GM12864 (cell line): ENCODE measurements around the gene OPA3.

Source experiments
- DNase-seq: peaks from one replicate; pipeline ENCODE4 v3.0.0-alpha.2; 2011; ENCODE audit warnings: low read depth
- H3K4me3 ChIP-seq: 2 replicates; pipeline ENCODE4 v1.5.1; 2011; ENCODE audit warnings: mild to moderate bottlenecking, low read depth, low read length, control low read depth
- TF ChIP-seq, protein P1 (sequence below): IDR thresholded peaks from 2 replicates; pipeline ENCODE4 v1.5.1; 2011; ENCODE audit warnings: low read depth, mild to moderate bottlenecking, moderate library complexity, low read length, control low read depth, inconsistent platforms; ENCODE audit errors: missing control alignments

Gene OPA3

GRCh38 chr19:45601524-45602374 lies 17.1 kb upstream of the OPA3 start, which contains the start of gene GPR4:
TSS of gene GPR4 (minus strand) at chr19:45602212. CDS start at chr19:45591866, 10,346 bp downstream.
- TF ChIP-seq, protein P1, sequence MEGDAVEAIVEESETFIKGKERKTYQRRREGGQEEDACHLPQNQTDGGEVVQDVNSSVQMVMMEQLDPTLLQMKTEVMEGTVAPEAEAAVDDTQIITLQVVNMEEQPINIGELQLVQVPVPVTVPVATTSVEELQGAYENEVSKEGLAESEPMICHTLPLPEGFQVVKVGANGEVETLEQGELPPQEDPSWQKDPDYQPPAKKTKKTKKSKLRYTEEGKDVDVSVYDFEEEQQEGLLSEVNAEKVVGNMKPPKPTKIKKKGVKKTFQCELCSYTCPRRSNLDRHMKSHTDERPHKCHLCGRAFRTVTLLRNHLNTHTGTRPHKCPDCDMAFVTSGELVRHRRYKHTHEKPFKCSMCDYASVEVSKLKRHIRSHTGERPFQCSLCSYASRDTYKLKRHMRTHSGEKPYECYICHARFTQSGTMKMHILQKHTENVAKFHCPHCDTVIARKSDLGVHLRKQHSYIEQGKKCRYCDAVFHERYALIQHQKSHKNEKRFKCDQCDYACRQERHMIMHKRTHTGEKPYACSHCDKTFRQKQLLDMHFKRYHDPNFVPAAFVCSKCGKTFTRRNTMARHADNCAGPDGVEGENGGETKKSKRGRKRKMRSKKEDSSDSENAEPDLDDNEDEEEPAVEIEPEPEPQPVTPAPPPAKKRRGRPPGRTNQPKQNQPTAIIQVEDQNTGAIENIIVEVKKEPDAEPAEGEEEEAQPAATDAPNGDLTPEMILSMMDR, result no peak
- no peak for DNase-seq
- no peak within 1 kb of the TSS for H3K4me3 ChIP-seq

- no peak for DNase-seq
- TF ChIP-seq, protein P1, result no peak
- no peak overlapping the region for H3K4me3 ChIP-seq
These were observed 16.5 kb upstream of the OPA3 start for GRCh38 chr19:45601115-45601514.

GRCh38 chr19:45600340-45600885 lies 15.8 kb upstream of the OPA3 start:
- H3K4me3 ChIP-seq, result no peak overlapping the region
- DNase-seq, result no peak
- TF ChIP-seq, protein P1, result no peak

- no peak for DNase-seq
- TF ChIP-seq, protein P1, result no peak
- no peak overlapping the region for H3K4me3 ChIP-seq
These were observed 14.7 kb upstream of the OPA3 start for GRCh38 chr19:45599286-45599685.

- no peak for DNase-seq
- TF ChIP-seq, protein P1, result no peak
- no peak overlapping the region for H3K4me3 ChIP-seq
These were observed 13.8 kb upstream of the OPA3 start for GRCh38 chr19:45598267-45599001.

DNA sequence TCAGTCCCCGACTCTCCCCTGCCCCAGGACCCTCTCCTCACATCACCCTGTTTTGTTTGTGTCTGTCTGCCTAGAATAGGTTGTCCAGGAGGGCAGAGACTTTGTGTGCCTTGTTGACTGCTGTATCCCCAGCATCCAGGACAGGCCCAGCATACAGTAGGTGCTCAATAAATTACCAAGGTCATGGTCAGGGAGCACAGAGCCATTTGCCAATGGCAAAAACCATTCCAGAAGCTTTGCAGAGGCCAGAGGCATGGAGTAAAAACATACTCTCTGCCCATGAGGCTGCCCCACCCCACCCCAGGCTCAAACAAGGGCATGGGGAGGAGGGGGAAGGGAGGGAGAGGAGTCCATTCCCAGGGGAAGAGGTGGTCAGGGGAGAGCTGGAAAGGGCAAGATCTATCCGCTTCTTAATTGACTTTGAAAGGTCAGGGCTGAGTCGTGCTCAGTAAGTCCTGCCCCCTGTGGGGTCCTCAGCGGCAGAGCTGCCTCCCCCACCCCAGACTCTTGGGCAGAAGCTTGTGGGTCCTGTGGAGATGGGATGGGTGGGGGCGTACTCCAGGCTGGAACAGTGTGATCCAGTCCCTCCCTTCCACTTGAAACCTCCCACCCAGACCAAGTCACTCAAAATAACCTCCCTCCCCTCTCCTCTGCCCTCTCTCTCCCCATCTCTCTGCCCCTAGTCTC lies 13.0 kb upstream of the OPA3 start:
- no peak for DNase-seq
- TF ChIP-seq, protein P1, result no peak
- H3K4me3 ChIP-seq, result no peak overlapping the region
